Sigmoid colon (tissue), 7 donors: ENCODE results near the gene MRO. TPM values are rescaled to one million over a fixed set of nuclear protein-coding genes. Genes with fewer than 3 reads are reported as not detected.

Source experiments
- DNase-seq: peaks from one replicate; pipeline ENCODE4 v3.0.0-alpha.2; 2019
- H3K27ac ChIP-seq, 4 donors: fragments of 200-600 bp; sonication (generic); one replicate each; pipeline ENCODE4 v1.5.1; 2016 to 2019; ENCODE audit warnings: mild to moderate bottlenecking in 1 of 4
- H3K27me3 ChIP-seq, 3 donors: fragments of 200-600 bp; sonication (generic); one replicate each; pipeline ENCODE4 v1.5.1; 2019; ENCODE audit warnings: mild to moderate bottlenecking in 1 of 3
- H3K36me3 ChIP-seq, 4 donors: fragments of 200-600 bp; sonication (generic); one replicate each; pipeline ENCODE4 v1.5.1; 2016 to 2019
- H3K4me1 ChIP-seq, 4 donors: fragments of 200-600 bp; sonication (generic); one replicate each; pipeline ENCODE4 v1.5.1; 2017 to 2019
- H3K4me3 ChIP-seq, 4 donors: fragments of 200-600 bp; sonication (generic); one replicate each; pipeline ENCODE4 v1.5.1; 2017 to 2019; ENCODE audit warnings: mild to moderate bottlenecking in 2 of 4, moderate library complexity in 1 of 4
- H3K9me3 ChIP-seq, 4 donors: fragments of 200-600 bp in 3 of 4; sonication (generic) in 3 of 4; one replicate each; pipeline versions ENCODE4 v1.5.1 to v1.6.1; 2013 to 2019
- CTCF ChIP-seq, 4 experiments: fragments of 450-650 bp in 3 of 4; fragments of 200-600 bp in 1 of 4; IDR thresholded peaks; one replicate each; pipeline ENCODE4 v1.5.1; 2016 to 2019; ENCODE audit warnings: antibody characterized with exemption in 4 of 4, mild to moderate bottlenecking in 3 of 4, moderate library complexity in 2 of 4
- EP300 ChIP-seq, 4 donors: sonication (generic); formaldehyde crosslinking; IDR thresholded peaks; one replicate each; pipeline ENCODE4 v1.6.1; 2017; ENCODE audit warnings: antibody characterized with exemption in 4 of 4
- POLR2A ChIP-seq, 2 donors: fragments of 450-650 bp; IDR thresholded peaks; one replicate each; pipeline ENCODE4 v1.6.1; 2016; ENCODE audit warnings: antibody characterized with exemption in 2 of 2, mild to moderate bottlenecking in 2 of 2, moderate library complexity in 2 of 2
- POLR2AphosphoS5 ChIP-seq, 4 donors: sonication (generic); formaldehyde crosslinking; IDR thresholded peaks; one replicate each; pipeline ENCODE4 v1.6.1; 2017; ENCODE audit warnings: antibody characterized with exemption in 4 of 4
- WGBS, 2 donors: extraction: QIAGEN DNeasy Blood & Tissue Kit; methylation state at CpG; one replicate each; pipeline ENCODE4 v1.1.7; 2013; 5-methylcytosine and 5-hydroxymethylcytosine counted together
- intact Hi-C: fragments of 100-400 bp; cut with DNase I; formaldehyde crosslinking; loops from one replicate; pipeline ENCODE4 v1.15.1; 2023
- polyA plus RNA-seq, 3 donors: library from polyadenylated mRNA; stranded (reverse); fragments of 200-250 nt; gene quantifications; one replicate each; pipeline ENCODE4 v1.2.3, GENCODE V29; 2013
- total RNA-seq, 4 donors: library from RNA; depleted of rRNA; stranded (reverse); fragments of >200 nt; gene quantifications; one replicate each; pipeline ENCODE4 v1.1.0, GENCODE V29; 2016
- donor health status: healthy with polysubstance abuse.
- donor health status: Bipolar disorder and iron deficiency.
- donor health status: healthy.

Gene MRO
- total and polyA plus RNA-seq, 7 donors, result under 0.01 to 2.5 (median 0.43) TPM; not detected in 1

- H3K4me1 ChIP-seq, result no peaks in the 10 kb centered on the region
- H3K36me3 ChIP-seq, result no peaks in the 10 kb centered on the region
- no peak for DNase-seq
- no peaks in the 10 kb centered on the region for H3K9me3 ChIP-seq
- H3K27me3 ChIP-seq, result no peaks in the 10 kb centered on the region
- H3K4me3 ChIP-seq, result no peak overlapping the region
- 76 to 82% methylated on average over 5 of the region's 5 CpGs for WGBS, 2 donors
- H3K27ac ChIP-seq, result no peak overlapping the region
- intact Hi-C loops, result no loop called here
- TF ChIP-seq EP300 (IDR thresholded peaks at IDR 0.05) (no peak), POLR2AphosphoS5 (IDR thresholded peaks at IDR 0.05) (no peak), CTCF (IDR thresholded peaks at IDR 0.05) (no peak), POLR2A (IDR thresholded peaks at IDR 0.05) (no peak)
Measured at GRCh38 chr18:50749421-50749820, 70.4 kb downstream of the MRO start.

GRCh38 chr18:50748243-50749229 is 71.3 kb downstream of the MRO start:
- Histone ChIP-seq H3K36me3 (no peaks in the 10 kb centered on the region), H3K27me3 (no peaks in the 10 kb centered on the region), H3K9me3 (no peaks in the 10 kb centered on the region), H3K27ac (no peak overlapping the region), H3K4me1 (no peaks in the 10 kb centered on the region), H3K4me3 (no peak overlapping the region)
- TF ChIP-seq POLR2A (IDR thresholded peaks at IDR 0.05) (no peak), EP300 (IDR thresholded peaks at IDR 0.05) (no peak), POLR2AphosphoS5 (IDR thresholded peaks at IDR 0.05) (no peak), CTCF (IDR thresholded peaks at IDR 0.05) (no peak)
- 50 to 53% methylated on average over 9 of the region's 9 CpGs for WGBS, 2 donors
- DNase-seq, result no peak
- intact Hi-C loops, result no loop called here

DNA sequence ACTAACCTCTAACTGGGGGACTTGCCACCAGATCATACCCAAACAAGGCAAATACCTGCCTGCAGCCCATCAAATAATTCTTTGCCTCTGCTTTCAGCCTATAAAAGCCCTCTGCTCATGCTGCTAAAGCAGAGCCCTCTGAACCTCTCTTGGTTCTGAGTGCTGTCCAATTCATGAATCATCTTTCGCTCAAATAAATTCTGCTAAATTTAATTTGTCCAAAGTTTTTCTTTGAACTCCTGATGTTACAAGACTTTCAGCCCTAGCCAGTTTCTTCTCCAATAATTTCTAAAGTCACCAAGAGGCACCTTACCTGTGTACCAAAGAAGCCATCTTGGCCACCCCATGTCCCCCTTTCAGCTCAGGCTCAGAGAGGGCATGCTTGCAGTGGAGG is 72.0 kb downstream of the MRO start:
- H3K36me3 ChIP-seq, result no peaks in the 10 kb centered on the region
- intact Hi-C loops, result no loop called here
- H3K27me3 ChIP-seq, result no peaks in the 10 kb centered on the region
- no peak overlapping the region for H3K4me3 ChIP-seq
- no peaks in the 10 kb centered on the region for H3K9me3 ChIP-seq
- no peak for TF ChIP-seq EP300 (IDR thresholded peaks at IDR 0.05)
- TF ChIP-seq POLR2A (IDR thresholded peaks at IDR 0.05), result no peak
- TF ChIP-seq CTCF (IDR thresholded peaks at IDR 0.05), result no peak
- no peak for TF ChIP-seq POLR2AphosphoS5 (IDR thresholded peaks at IDR 0.05)
- WGBS, 2 donors, result 0 to 50% methylated on average over 1 of the region's 1 CpG
- no peak overlapping the region for H3K27ac ChIP-seq
- DNase-seq, result no peak
- no peaks in the 10 kb centered on the region for H3K4me1 ChIP-seq

DNA sequence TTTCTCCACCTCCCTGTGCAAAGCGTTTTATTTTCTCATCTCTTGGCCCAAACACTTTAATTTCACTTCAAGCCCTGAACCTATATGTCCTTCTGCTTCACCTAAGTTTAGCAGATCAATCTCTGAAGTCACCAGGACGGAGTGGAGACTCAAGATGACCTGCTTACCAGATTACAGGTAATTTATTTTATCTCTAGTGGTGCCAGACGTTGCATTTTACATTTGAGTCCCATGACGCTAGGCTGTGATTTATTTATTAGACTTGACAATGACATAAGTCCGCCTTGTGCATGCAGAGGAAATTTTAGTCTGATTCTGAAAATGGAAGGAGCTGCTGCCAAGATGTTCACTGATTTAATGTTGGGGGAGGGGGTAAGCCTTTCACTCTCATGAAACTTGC is 73.9 kb downstream of the MRO start:
- Histone ChIP-seq H3K4me1 (no peaks in the 10 kb centered on the region), H3K9me3 (no peaks in the 10 kb centered on the region), H3K4me3 (no peak overlapping the region), H3K27ac (no peak overlapping the region), H3K36me3 (no peaks in the 10 kb centered on the region), H3K27me3 (no peaks in the 10 kb centered on the region)
- no peak for DNase-seq
- TF ChIP-seq EP300 (IDR thresholded peaks at IDR 0.05), result no peak
- no peak for TF ChIP-seq POLR2A (IDR thresholded peaks at IDR 0.05)
- TF ChIP-seq POLR2AphosphoS5 (IDR thresholded peaks at IDR 0.05), result no peak
- TF ChIP-seq CTCF (IDR thresholded peaks at IDR 0.05), result no peak
- intact Hi-C loops, result no loop called here
- 73 to 82% methylated on average over 5 of the region's 5 CpGs for WGBS, 2 donors

Other genes with a start within 250 kb of the MRO start
- 10 to 100 TPM; 49.6 to 66.2 (median 62.6) TPM for gene ME2, start 59.1 kb upstream of the MRO start, total RNA-seq
- 10 to 100 TPM; 40.2 to 75.1 (median 43.8) TPM for gene ME2, start 59.1 kb upstream of the MRO start, polyA plus RNA-seq
- 1 to 10 TPM; 3.9 to 5.8 (median 5.5) TPM for gene ELAC1, start 148.0 kb upstream of the MRO start, total RNA-seq
- gene ELAC1, start 148.0 kb upstream of the MRO start, polyA plus RNA-seq, result 1 to 10 TPM; 5.4 to 8.1 (median 5.4) TPM
- 100 to 1,000 TPM; 106 to 143 (median 122) TPM for gene SMAD4, start 210.2 kb upstream of the MRO start, total RNA-seq
- gene SMAD4, start 210.2 kb upstream of the MRO start, polyA plus RNA-seq, result 10 to 100 TPM; 16.4 to 25.5 (median 19.8) TPM